ENCODE results near the gene TMED7. TPM values are rescaled to one million over a fixed set of nuclear protein-coding genes. Genes with fewer than 3 reads are reported as not detected.

TMED7 gene
- total RNA-seq, 2 donors from 2014 or later = 127 to 146 TPM

GRCh38 chr5:115594128-115595047 is 31.4 kb downstream of the TMED7 start:
- TF ChIP-seq, protein P1, sequence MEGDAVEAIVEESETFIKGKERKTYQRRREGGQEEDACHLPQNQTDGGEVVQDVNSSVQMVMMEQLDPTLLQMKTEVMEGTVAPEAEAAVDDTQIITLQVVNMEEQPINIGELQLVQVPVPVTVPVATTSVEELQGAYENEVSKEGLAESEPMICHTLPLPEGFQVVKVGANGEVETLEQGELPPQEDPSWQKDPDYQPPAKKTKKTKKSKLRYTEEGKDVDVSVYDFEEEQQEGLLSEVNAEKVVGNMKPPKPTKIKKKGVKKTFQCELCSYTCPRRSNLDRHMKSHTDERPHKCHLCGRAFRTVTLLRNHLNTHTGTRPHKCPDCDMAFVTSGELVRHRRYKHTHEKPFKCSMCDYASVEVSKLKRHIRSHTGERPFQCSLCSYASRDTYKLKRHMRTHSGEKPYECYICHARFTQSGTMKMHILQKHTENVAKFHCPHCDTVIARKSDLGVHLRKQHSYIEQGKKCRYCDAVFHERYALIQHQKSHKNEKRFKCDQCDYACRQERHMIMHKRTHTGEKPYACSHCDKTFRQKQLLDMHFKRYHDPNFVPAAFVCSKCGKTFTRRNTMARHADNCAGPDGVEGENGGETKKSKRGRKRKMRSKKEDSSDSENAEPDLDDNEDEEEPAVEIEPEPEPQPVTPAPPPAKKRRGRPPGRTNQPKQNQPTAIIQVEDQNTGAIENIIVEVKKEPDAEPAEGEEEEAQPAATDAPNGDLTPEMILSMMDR (IDR thresholded peaks at IDR 0.05) = no peak
- no peak overlapping the region for H3K9ac ChIP-seq (ENCODE audit: low read depth in 2 of 2, low read length in 2 of 2)
- no peak for DNase-seq
- intact Hi-C loops (cut with DNase I) = no loop called here
- H3K36me3 ChIP-seq = no peaks in the 10 kb centered on the region
- no peak overlapping the region for H3K4me3 ChIP-seq
- no peaks in the 10 kb centered on the region for H3K4me1 ChIP-seq
- no peaks in the 10 kb centered on the region for H3K27me3 ChIP-seq
- H3K27ac ChIP-seq = no peak overlapping the region
- H3K9me3 ChIP-seq = no peaks in the 10 kb centered on the region

DNA sequence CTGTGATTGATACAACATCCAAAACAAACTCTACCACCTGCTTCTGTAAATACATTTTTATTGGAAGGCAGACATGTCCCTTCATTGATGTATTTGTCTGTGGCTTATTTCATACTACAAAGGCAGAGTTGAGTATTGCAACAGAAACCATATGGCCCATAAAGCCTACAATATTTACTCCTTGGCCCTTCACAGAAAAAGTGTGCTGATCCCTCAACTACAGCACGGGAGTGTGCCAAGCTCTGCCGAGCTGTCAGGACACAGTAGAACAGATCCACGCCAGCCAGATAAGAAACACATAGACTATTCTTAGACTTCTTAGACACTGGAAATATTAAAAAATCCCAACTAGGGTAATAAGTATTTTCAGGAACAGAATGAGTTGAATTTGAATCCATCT is 36.8 kb downstream of the TMED7 start:
- no peak overlapping the region for H3K9ac ChIP-seq (ENCODE audit: low read depth in 2 of 2, low read length in 2 of 2)
- no peak for DNase-seq
- no peaks in the 10 kb centered on the region for H3K27me3 ChIP-seq
- no peaks in the 10 kb centered on the region for H3K36me3 ChIP-seq
- H3K4me3 ChIP-seq = no peak overlapping the region
- H3K27ac ChIP-seq = no peak overlapping the region
- no peaks in the 10 kb centered on the region for H3K9me3 ChIP-seq
- TF ChIP-seq, protein P1 (IDR thresholded peaks at IDR 0.05) = no peak
- intact Hi-C loops (cut with DNase I) = loop anchor here (5.0 kb wide), 1 partner anchor 282 kb away; no protein-coding TSS in a partner anchor
- H3K4me1 ChIP-seq = no peaks in the 10 kb centered on the region

DNA sequence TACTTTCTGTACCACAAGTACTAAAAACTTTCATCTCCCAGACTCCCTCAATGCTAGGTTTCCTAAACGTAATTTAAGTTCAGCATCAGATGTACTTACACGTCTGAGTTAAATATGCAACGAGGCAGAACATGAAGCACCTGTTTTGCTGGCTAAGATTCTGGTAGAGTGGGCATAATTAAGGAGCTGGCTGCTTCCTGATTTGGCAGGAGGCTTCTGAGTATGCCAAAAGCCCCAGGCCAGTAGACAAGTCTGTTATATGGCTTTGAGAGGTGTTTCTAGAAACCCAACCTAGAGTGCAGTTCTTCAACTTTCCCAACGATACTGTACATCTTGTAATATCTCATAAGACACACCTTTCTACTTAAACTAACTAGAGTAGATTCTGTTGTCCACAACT is 37.2 kb downstream of the TMED7 start:
- Histone ChIP-seq H3K9ac (ENCODE audit: low read depth in 2 of 2, low read length in 2 of 2) (no peak overlapping the region), H3K27ac (no peak overlapping the region), H3K36me3 (no peaks in the 10 kb centered on the region), H3K4me1 (no peaks in the 10 kb centered on the region), H3K9me3 (no peaks in the 10 kb centered on the region), H3K4me3 (no peak overlapping the region), H3K27me3 (no peaks in the 10 kb centered on the region)
- intact Hi-C loops (cut with DNase I) = loop anchor here (5.0 kb wide), 1 partner anchor 281 kb away; no protein-coding TSS in a partner anchor
- TF ChIP-seq, protein P1 (IDR thresholded peaks at IDR 0.05) = no peak
- no peak for DNase-seq

DNA sequence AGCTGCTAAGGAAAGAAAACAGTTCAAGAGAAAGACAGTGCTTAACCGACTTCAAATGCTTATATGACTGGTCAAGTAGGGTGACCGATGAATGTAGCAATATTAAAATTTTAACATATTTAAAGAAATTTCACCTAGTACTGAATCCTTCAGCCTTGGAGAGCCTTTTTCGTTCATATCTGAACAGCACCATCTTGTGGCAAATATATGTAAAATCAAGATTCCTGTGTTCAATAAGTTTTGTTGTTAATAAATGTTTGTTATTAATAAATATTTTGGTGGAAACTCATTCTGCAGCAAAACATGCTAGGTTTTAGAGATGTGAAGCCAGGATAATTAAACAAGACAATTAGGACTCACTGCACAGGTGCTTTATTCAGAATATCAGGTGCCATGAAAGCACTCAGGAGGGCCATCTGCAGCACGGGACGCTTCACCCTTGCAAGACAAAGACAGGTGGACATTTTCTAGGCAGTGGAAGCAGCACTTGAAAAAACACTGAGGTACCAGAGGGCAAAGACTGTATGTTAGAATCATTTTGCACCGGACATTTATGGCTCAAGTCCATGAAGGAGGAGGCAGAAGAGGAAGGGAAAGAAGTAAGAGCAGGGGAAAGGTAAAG is 39.2 kb downstream of the TMED7 start:
- no peaks in the 10 kb centered on the region for H3K9me3 ChIP-seq
- no peak overlapping the region for H3K4me3 ChIP-seq
- intact Hi-C loops (cut with DNase I) = loop anchor here (5.0 kb wide), 1 partner anchor 279 kb away; no protein-coding TSS in a partner anchor
- TF ChIP-seq, protein P1 (IDR thresholded peaks at IDR 0.05) = peak; percentile 42
- no peak for DNase-seq
- no peaks in the 10 kb centered on the region for H3K4me1 ChIP-seq
- H3K27me3 ChIP-seq = no peaks in the 10 kb centered on the region
- H3K27ac ChIP-seq = no peak overlapping the region
- H3K36me3 ChIP-seq = no peaks in the 10 kb centered on the region
- no peak overlapping the region for H3K9ac ChIP-seq (ENCODE audit: low read depth in 2 of 2, low read length in 2 of 2)

DNA sequence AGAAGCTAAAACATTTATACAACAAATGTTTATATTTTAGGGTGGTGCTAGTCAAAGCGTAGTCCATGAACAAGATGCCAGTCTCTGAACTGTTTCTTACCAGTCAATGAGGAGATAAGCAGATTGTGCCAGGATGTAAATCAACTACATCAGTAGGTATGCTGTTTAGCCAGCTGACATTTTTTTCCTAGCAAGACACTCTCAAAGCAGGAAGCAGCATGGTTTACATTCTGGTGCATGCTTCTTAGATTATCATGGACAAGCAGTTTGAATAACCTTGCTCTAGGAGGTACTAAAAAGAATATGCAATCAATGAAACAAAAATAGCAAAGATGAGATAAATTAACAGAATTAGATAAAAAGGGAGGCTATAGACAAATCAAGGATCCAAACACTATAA is 40.6 kb downstream of the TMED7 start:
- TF ChIP-seq, protein P1 (IDR thresholded peaks at IDR 0.05) = no peak
- H3K27me3 ChIP-seq = no peaks in the 10 kb centered on the region
- H3K27ac ChIP-seq = no peak overlapping the region
- intact Hi-C loops (cut with DNase I) = loop anchor here (5.0 kb wide), 1 partner anchor 278 kb away; no protein-coding TSS in a partner anchor
- no peak overlapping the region for H3K9ac ChIP-seq (ENCODE audit: low read depth in 2 of 2, low read length in 2 of 2)
- no peaks in the 10 kb centered on the region for H3K9me3 ChIP-seq
- no peak for DNase-seq
- H3K4me1 ChIP-seq = no peaks in the 10 kb centered on the region
- no peaks in the 10 kb centered on the region for H3K36me3 ChIP-seq
- H3K4me3 ChIP-seq = no peak overlapping the region

Data from colonic mucosa (tissue), 4 donors.